ENCODE data around the gene CTDSP1. TPM values are rescaled to one million over a fixed set of nuclear protein-coding genes. Genes with fewer than 3 reads are reported as not detected.

CTDSP1 gene
- total and polyA plus RNA-seq, 2 experiments from 2014 or later, result 53.1 to 124 TPM

DNA sequence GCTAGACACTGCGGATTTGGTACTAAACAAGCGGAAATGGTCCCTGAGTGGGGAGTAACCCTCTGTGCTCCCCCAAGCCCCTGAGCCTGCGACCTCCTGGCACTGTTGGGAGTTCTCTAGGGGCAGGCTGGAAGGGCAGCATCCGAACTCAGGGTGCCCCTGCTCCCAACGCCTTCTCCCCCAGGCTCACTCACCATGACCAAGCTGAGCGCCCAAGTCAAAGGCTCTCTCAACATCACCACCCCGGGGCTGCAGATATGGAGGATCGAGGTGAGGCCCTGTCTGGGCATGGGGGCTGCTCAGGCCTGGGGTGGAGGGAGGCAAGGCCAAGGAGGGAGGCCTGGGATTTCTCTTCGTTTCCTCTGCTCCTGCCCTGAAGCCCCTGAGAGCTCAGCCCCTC, 23.9 kb downstream of the CTDSP1 start:
- DNase-seq (ENCODE audit: low spot score), result no peak
- Histone ChIP-seq H3K79me2 (peaks cover 33% of the 10 kb centered on the region), H3K4me3 (no peak overlapping the region)

DNA sequence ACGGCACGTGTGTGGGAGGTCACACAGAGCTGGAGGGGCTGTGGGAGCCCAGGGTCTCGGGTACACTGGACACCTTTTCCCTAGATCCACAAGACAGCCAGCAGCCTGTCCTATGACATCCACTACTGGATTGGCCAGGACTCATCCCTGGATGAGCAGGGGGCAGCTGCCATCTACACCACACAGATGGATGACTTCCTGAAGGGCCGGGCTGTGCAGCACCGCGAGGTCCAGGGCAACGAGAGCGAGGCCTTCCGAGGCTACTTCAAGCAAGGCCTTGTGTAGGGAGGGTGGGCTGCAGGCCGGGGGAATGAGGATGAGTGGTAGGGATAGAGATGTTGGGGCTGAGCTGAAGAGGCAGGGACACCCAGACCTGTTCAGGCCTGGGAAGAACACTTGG, 25.9 kb downstream of the CTDSP1 start:
- WGBS (ENCODE audit: low lambda C conversion rate, missing lambda C conversion rate), result 95% methylated on average over 10 of the region's 10 CpGs
- no peak for DNase-seq (ENCODE audit: low spot score)
- Histone ChIP-seq H2AFZ (no peak overlapping the region), H3K27me3 (no peaks in the 10 kb centered on the region), H3K27ac (no peak overlapping the region), H4K20me1 (ENCODE audit: insufficient read depth, poor library complexity, severe bottlenecking) (peaks cover 9% of the 10 kb centered on the region), H3K36me3 (replicated peaks; ENCODE audit: insufficient read depth, low read depth) (no peaks in the 10 kb centered on the region), H3K4me3 (no peak overlapping the region), H3K4me2 (no peak overlapping the region), H3K9me3 (ENCODE audit: low read depth) (no peaks in the 10 kb centered on the region), H3K79me2 (peaks cover 18% of the 10 kb centered on the region), H3K9me2 (replicated peaks; ENCODE audit: insufficient read depth) (no peaks in the 10 kb centered on the region), H3K4me1 (ENCODE audit: insufficient read depth) (peaks cover 12% of the 10 kb centered on the region)
- TF ChIP-seq EZH2phosphoT487 (IDR thresholded peaks at IDR 0.05; ENCODE audit: low read depth, severe bottlenecking, unreplicated experiment), result no peak
- TF ChIP-seq EZH2 (IDR thresholded peaks at IDR 0.05; ENCODE audit: borderline replicate concordance), result no peak
- TF ChIP-seq, protein P1, sequence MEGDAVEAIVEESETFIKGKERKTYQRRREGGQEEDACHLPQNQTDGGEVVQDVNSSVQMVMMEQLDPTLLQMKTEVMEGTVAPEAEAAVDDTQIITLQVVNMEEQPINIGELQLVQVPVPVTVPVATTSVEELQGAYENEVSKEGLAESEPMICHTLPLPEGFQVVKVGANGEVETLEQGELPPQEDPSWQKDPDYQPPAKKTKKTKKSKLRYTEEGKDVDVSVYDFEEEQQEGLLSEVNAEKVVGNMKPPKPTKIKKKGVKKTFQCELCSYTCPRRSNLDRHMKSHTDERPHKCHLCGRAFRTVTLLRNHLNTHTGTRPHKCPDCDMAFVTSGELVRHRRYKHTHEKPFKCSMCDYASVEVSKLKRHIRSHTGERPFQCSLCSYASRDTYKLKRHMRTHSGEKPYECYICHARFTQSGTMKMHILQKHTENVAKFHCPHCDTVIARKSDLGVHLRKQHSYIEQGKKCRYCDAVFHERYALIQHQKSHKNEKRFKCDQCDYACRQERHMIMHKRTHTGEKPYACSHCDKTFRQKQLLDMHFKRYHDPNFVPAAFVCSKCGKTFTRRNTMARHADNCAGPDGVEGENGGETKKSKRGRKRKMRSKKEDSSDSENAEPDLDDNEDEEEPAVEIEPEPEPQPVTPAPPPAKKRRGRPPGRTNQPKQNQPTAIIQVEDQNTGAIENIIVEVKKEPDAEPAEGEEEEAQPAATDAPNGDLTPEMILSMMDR (IDR thresholded peaks at IDR 0.05; ENCODE audit: poor library complexity), result no peak

More for the DNA sequence above, 23.9 kb downstream of the CTDSP1 start:
- Histone ChIP-seq H3K27me3 (no peaks in the 10 kb centered on the region), H2AFZ (no peak overlapping the region), H3K36me3 (replicated peaks; ENCODE audit: insufficient read depth, low read depth) (no peaks in the 10 kb centered on the region), H3K9me2 (replicated peaks; ENCODE audit: insufficient read depth) (no peaks in the 10 kb centered on the region), H4K20me1 (ENCODE audit: insufficient read depth, poor library complexity, severe bottlenecking) (peaks cover 9% of the 10 kb centered on the region), H3K4me1 (ENCODE audit: insufficient read depth) (peaks cover 12% of the 10 kb centered on the region), H3K9me3 (ENCODE audit: low read depth) (no peaks in the 10 kb centered on the region), H3K27ac (no peak overlapping the region), H3K4me2 (no peak overlapping the region)
- TF ChIP-seq, protein P1 (IDR thresholded peaks at IDR 0.05; ENCODE audit: poor library complexity), result no peak
- TF ChIP-seq EZH2 (IDR thresholded peaks at IDR 0.05; ENCODE audit: borderline replicate concordance) (no peak), EZH2phosphoT487 (IDR thresholded peaks at IDR 0.05; ENCODE audit: low read depth, severe bottlenecking, unreplicated experiment) (no peak)
- WGBS (ENCODE audit: low lambda C conversion rate, missing lambda C conversion rate), result 91% methylated on average over 9 of the region's 9 CpGs

GRCh38 chr2:218427741-218428140, 28.1 kb downstream of the CTDSP1 start:
- 79% methylated on average over 11 of the region's 11 CpGs for WGBS (ENCODE audit: low lambda C conversion rate, missing lambda C conversion rate)
- Histone ChIP-seq H3K4me1 (ENCODE audit: insufficient read depth) (no peaks in the 10 kb centered on the region), H2AFZ (no peak overlapping the region), H3K4me2 (no peak overlapping the region), H3K9me3 (ENCODE audit: low read depth) (no peaks in the 10 kb centered on the region), H3K27ac (no peak overlapping the region), H3K4me3 (no peak overlapping the region), H4K20me1 (ENCODE audit: insufficient read depth, poor library complexity, severe bottlenecking) (peaks cover 6% of the 10 kb centered on the region), H3K36me3 (replicated peaks; ENCODE audit: insufficient read depth, low read depth) (no peaks in the 10 kb centered on the region), H3K9me2 (replicated peaks; ENCODE audit: insufficient read depth) (no peaks in the 10 kb centered on the region), H3K27me3 (no peaks in the 10 kb centered on the region), H3K79me2 (no peaks in the 10 kb centered on the region)
- TF ChIP-seq, protein P1 (IDR thresholded peaks at IDR 0.05; ENCODE audit: poor library complexity), result no peak
- TF ChIP-seq EZH2phosphoT487 (IDR thresholded peaks at IDR 0.05; ENCODE audit: low read depth, severe bottlenecking, unreplicated experiment) (no peak), EZH2 (IDR thresholded peaks at IDR 0.05; ENCODE audit: borderline replicate concordance) (no peak)
- no peak for DNase-seq (ENCODE audit: low spot score)

All from hepatocyte (in vitro differentiated cells).